ENCODE measurements around the gene MAGI2.
"Not testable (repeated sequence)": the region's sequence is repeated elsewhere in the genome, so short reads cannot be mapped to it uniquely, and the experiment has no call there.

MAGI2 gene

GRCh38 chr7:79442766-79443165 lies 10.7 kb downstream of the MAGI2 start:
- not testable (repeated sequence) for DNase-seq

GRCh38 chr7:79436378-79436777 lies 17.1 kb downstream of the MAGI2 start:
- DNase-seq: no peak

- no peak for DNase-seq
These were observed 18.6 kb downstream of the MAGI2 start for GRCh38 chr7:79434867-79435266.

GRCh38 chr7:79434098-79434497 lies 19.4 kb downstream of the MAGI2 start:
- DNase-seq: no peak

- DNase-seq: no peak
These were observed 23.1 kb downstream of the MAGI2 start for GRCh38 chr7:79430391-79430790.

- DNase-seq: no peak
These were observed 27.8 kb downstream of the MAGI2 start for GRCh38 chr7:79425665-79426064.

- DNase-seq: no peak
These were observed 31.7 kb downstream of the MAGI2 start for GRCh38 chr7:79421751-79422150.

GRCh38 chr7:79420464-79420863 lies 33.0 kb downstream of the MAGI2 start:
- DNase-seq: no peak

GRCh38 chr7:79414910-79415309 lies 38.6 kb downstream of the MAGI2 start:
- no peak for DNase-seq

- no peak for DNase-seq
These were observed 40.6 kb downstream of the MAGI2 start for GRCh38 chr7:79412915-79413314.

- DNase-seq: no peak
These were observed 41.0 kb downstream of the MAGI2 start for GRCh38 chr7:79412438-79412837.

- DNase-seq: no peak
These were observed 43.1 kb downstream of the MAGI2 start for GRCh38 chr7:79410345-79410744.

- DNase-seq: no peak
These were observed 46.1 kb downstream of the MAGI2 start for GRCh38 chr7:79407351-79407750.

- DNase-seq: no peak
These were observed 47.1 kb downstream of the MAGI2 start for GRCh38 chr7:79406371-79406770.

- no peak for DNase-seq
These were observed 48.1 kb downstream of the MAGI2 start for GRCh38 chr7:79405368-79405767.

- no peak for DNase-seq
These were observed 49.6 kb downstream of the MAGI2 start for GRCh38 chr7:79403879-79404278.

GRCh38 chr7:79403451-79403850 lies 50.0 kb downstream of the MAGI2 start:
- DNase-seq: no peak

- DNase-seq: no peak
These were observed 52.2 kb downstream of the MAGI2 start for GRCh38 chr7:79401254-79401653.

- DNase-seq: no peak
These were observed 53.2 kb downstream of the MAGI2 start for GRCh38 chr7:79400222-79400621.

GRCh38 chr7:79398138-79398749 lies 55.2 kb downstream of the MAGI2 start:
- no peak for DNase-seq

GRCh38 chr7:79386688-79387422 lies 66.6 kb downstream of the MAGI2 start:
- no peak for DNase-seq

- DNase-seq: no peak
These were observed 71.5 kb downstream of the MAGI2 start for GRCh38 chr7:79381921-79382320.

- no peak for DNase-seq
These were observed 76.4 kb downstream of the MAGI2 start for GRCh38 chr7:79377097-79377496.

GRCh38 chr7:79376299-79377025 lies 77.0 kb downstream of the MAGI2 start:
- DNase-seq: no peak

All from activated CD4-positive, alpha-beta T cell treated with anti-CD3 and anti-CD28 coated beads for 4 hours (primary cell).